Hematopoietic multipotent progenitor cell (in vitro differentiated cells): ENCODE data around the gene GNB1L. TPM values are rescaled to one million over a fixed set of nuclear protein-coding genes. Genes with fewer than 3 reads are reported as not detected.
A peak's percentile ranks its signal among the peaks of the same experiment; 100 is the strongest.

Source experiments
- DNase-seq, 3 donors: peaks; one replicate each; pipeline ENCODE4 v3.0.0-alpha.2; 2011 to 2015; ENCODE audit warnings: low read depth in 2 of 3, low spot score in 2 of 3
- total RNA-seq: library from RNA; depleted of rRNA; stranded (reverse); fragments of >200 nt; gene quantifications from one replicate; pipeline ENCODE4 v1.2.3, GENCODE V29; 2012

GNB1L gene
- total RNA-seq, 1 donor, result 10.0 TPM

- no peak for DNase-seq
These were observed 28.1 kb downstream of the GNB1L start for GRCh38 chr22:19826619-19826950.

- no peak for DNase-seq
These were observed 28.6 kb downstream of the GNB1L start for GRCh38 chr22:19825904-19826618.

GRCh38 chr22:19824926-19825339 lies 29.7 kb downstream of the GNB1L start:
- DNase-seq, result no peak

GRCh38 chr22:19824212-19824925 lies 30.3 kb downstream of the GNB1L start:
- DNase-seq, result no peak

GRCh38 chr22:19823902-19824211 lies 30.8 kb downstream of the GNB1L start:
- no peak for DNase-seq

GRCh38 chr22:19823191-19823901 lies 31.3 kb downstream of the GNB1L start:
- DNase-seq, result no peak

GRCh38 chr22:19822301-19823117 lies 32.2 kb downstream of the GNB1L start:
- DNase-seq, result no peak

- DNase-seq, result no peak
These were observed 33.0 kb downstream of the GNB1L start for GRCh38 chr22:19821523-19822300.

- peak in 1 of 3 donors; percentile 3 for DNase-seq
These were observed 33.7 kb downstream of the GNB1L start for GRCh38 chr22:19820880-19821522.

- DNase-seq, result no peak
These were observed 34.5 kb downstream of the GNB1L start for GRCh38 chr22:19819911-19820879.

GRCh38 chr22:19819208-19819910 lies 35.3 kb downstream of the GNB1L start:
- DNase-seq, result no peak

- DNase-seq, result no peak
These were observed 36.1 kb downstream of the GNB1L start for GRCh38 chr22:19818324-19819207.

- DNase-seq, result no peak
These were observed 38.1 kb downstream of the GNB1L start for GRCh38 chr22:19816372-19817119.

- DNase-seq, result no peak
These were observed 38.8 kb downstream of the GNB1L start for GRCh38 chr22:19815823-19816290.

GRCh38 chr22:19815093-19815822 lies 39.4 kb downstream of the GNB1L start:
- DNase-seq, result no peak

GRCh38 chr22:19814428-19814827 lies 40.2 kb downstream of the GNB1L start:
- no peak for DNase-seq
